ENCODE measurements around the gene UBE2G1. TPM values are rescaled to one million over a fixed set of nuclear protein-coding genes. Genes with fewer than 3 reads are reported as not detected.

The UBE2G1 gene
- total and polyA plus RNA-seq, 2 of the 13 experiments (the other 11 are each of a cell fraction or from before 2014, with no cell fraction given), result 27.9 to 42.6 TPM

DNA sequence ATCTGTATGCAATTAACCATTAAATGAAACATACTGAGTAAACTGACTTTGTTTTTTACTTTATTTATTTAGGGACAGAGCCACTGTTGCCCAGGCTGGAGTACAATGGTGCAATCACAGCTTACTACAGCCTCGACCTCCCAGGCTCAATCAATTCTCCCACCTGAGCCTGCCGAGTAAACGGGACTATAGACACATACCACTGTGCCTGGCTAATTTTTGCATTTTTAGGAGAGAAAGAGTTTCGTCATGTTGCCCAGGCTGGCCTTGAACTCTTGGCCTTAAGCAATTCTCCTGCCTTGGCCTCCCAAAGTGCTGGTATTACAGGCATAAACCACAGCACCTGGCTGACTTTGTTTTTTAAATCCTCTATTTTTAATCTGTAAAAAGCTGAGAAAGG lies 145.3 kb downstream of the UBE2G1 start (continued):
- TF ChIP-seq NR2C2 (CRISPR knock-in tag; IDR thresholded peaks at IDR 0.05; ENCODE audit: borderline replicate concordance) (0 out of 2 replicates have a peak, but pooled peaks have one; percentile 31), SALL1 (CRISPR knock-in tag; IDR thresholded peaks at IDR 0.05) (peak; percentile 52; the same call in 1 of the 2 replicates), CEBPB (IDR thresholded peaks at IDR 0.05; ENCODE audit: borderline replicate concordance, low read depth, low read length) (peak; percentile 47; the same call in 1 of the 2 replicates), MAF1 (CRISPR knock-in tag; IDR thresholded peaks at IDR 0.05; ENCODE audit: borderline replicate concordance) (no peak), NR2F2 (IDR thresholded peaks at IDR 0.05; ENCODE audit: borderline replicate concordance, low read depth) (0 out of 2 replicates have a peak, but pooled peaks have one; percentile 50), TOPORS (CRISPR knock-in tag; IDR thresholded peaks at IDR 0.05) (no peak), CCAR2 (optimal IDR thresholded peaks at IDR 0.05; ENCODE audit: low read depth, low read length) (no peak), ZNF570 (CRISPR knock-in tag; IDR thresholded peaks at IDR 0.05; ENCODE audit: borderline replicate concordance) (no peak), BCL6 (CRISPR knock-in tag; IDR thresholded peaks at IDR 0.05) (0 out of 2 replicates have a peak, but pooled peaks have one; percentile 14), RXRA (CRISPR knock-in tag; IDR thresholded peaks at IDR 0.05) (peak; percentile 28; the same call in 1 of the 2 replicates), HNRNPUL1 (IDR thresholded peaks at IDR 0.05; ENCODE audit: low read depth, low read length) (no peak), HNF4A (CRISPR knock-in tag; IDR thresholded peaks at IDR 0.05) (peak; percentile 46; the same call in 1 of the 2 replicates), TBX2 (CRISPR knock-in tag; IDR thresholded peaks at IDR 0.05; ENCODE audit: borderline replicate concordance) (peak; percentile 39; the same call in 1 of the 2 replicates), ZMYM4 (CRISPR knock-in tag; IDR thresholded peaks at IDR 0.05) (0 out of 2 replicates have a peak, but pooled peaks have one; percentile 37), NR2F6 (IDR thresholded peaks at IDR 0.05) (peak; percentile 76), NR2F6 (CRISPR knock-in tag; IDR thresholded peaks at IDR 0.05) (peak; percentile 89), RARA (CRISPR knock-in tag; IDR thresholded peaks at IDR 0.05) (peak; percentile 74), SOX13 (IDR thresholded peaks at IDR 0.05) (no peak), SOX13 (CRISPR knock-in tag; conservative IDR thresholded peaks at IDR 0.05 in 1 of 2, IDR thresholded peaks at IDR 0.05 in 1 of 2) (peak in 1 of 2 experiments; percentile 46; a peak in 2 of 4 replicates)
- TF ChIP-seq, protein P1, sequence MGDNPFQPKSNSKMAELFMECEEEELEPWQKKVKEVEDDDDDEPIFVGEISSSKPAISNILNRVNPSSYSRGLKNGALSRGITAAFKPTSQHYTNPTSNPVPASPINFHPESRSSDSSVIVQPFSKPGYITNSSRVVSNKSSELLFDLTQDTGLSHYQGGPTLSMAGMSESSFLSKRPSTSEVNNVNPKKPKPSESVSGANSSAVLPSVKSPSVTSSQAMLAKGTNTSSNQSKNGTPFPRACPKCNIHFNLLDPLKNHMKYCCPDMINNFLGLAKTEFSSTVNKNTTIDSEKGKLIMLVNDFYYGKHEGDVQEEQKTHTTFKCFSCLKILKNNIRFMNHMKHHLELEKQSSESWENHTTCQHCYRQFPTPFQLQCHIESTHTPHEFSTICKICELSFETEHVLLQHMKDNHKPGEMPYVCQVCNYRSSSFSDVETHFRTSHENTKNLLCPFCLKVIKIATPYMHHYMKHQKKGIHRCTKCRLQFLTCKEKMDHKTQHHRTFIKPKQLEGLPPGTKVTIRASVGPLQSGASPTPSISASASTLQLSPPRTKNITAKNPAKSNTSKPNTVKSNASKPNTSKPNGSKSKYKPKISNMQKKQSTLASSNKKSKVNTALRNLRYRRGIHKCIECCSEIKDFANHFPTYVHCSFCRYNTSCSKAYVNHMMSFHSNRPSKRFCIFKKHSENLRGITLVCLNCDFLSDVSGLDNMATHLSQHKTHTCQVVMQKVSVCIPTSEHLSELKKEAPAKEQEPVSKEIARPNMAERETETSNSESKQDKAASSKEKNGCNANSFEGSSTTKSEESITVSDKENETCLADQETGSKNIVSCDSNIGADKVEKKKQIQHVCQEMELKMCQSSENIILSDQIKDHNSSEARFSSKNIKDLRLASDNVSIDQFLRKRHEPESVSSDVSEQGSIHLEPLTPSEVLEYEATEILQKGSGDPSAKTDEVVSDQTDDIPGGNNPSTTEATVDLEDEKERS (CRISPR knock-in tag; IDR thresholded peaks at IDR 0.05), result no peak
- TF ChIP-seq, protein P2, sequence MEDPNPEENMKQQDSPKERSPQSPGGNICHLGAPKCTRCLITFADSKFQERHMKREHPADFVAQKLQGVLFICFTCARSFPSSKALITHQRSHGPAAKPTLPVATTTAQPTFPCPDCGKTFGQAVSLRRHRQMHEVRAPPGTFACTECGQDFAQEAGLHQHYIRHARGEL (CRISPR knock-in tag; IDR thresholded peaks at IDR 0.05), result no peak
- TF ChIP-seq, protein P3, sequence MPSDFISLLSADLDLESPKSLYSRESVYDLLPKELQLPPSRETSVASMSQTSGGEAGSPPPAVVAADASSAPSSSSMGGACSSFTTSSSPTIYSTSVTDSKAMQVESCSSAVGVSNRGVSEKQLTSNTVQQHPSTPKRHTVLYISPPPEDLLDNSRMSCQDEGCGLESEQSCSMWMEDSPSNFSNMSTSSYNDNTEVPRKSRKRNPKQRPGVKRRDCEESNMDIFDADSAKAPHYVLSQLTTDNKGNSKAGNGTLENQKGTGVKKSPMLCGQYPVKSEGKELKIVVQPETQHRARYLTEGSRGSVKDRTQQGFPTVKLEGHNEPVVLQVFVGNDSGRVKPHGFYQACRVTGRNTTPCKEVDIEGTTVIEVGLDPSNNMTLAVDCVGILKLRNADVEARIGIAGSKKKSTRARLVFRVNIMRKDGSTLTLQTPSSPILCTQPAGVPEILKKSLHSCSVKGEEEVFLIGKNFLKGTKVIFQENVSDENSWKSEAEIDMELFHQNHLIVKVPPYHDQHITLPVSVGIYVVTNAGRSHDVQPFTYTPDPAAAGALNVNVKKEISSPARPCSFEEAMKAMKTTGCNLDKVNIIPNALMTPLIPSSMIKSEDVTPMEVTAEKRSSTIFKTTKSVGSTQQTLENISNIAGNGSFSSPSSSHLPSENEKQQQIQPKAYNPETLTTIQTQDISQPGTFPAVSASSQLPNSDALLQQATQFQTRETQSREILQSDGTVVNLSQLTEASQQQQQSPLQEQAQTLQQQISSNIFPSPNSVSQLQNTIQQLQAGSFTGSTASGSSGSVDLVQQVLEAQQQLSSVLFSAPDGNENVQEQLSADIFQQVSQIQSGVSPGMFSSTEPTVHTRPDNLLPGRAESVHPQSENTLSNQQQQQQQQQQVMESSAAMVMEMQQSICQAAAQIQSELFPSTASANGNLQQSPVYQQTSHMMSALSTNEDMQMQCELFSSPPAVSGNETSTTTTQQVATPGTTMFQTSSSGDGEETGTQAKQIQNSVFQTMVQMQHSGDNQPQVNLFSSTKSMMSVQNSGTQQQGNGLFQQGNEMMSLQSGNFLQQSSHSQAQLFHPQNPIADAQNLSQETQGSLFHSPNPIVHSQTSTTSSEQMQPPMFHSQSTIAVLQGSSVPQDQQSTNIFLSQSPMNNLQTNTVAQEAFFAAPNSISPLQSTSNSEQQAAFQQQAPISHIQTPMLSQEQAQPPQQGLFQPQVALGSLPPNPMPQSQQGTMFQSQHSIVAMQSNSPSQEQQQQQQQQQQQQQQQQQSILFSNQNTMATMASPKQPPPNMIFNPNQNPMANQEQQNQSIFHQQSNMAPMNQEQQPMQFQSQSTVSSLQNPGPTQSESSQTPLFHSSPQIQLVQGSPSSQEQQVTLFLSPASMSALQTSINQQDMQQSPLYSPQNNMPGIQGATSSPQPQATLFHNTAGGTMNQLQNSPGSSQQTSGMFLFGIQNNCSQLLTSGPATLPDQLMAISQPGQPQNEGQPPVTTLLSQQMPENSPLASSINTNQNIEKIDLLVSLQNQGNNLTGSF (CRISPR knock-in tag; IDR thresholded peaks at IDR 0.05), result no peak
- TF ChIP-seq, protein P4, sequence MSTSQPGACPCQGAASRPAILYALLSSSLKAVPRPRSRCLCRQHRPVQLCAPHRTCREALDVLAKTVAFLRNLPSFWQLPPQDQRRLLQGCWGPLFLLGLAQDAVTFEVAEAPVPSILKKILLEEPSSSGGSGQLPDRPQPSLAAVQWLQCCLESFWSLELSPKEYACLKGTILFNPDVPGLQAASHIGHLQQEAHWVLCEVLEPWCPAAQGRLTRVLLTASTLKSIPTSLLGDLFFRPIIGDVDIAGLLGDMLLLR (CRISPR knock-in tag; IDR thresholded peaks at IDR 0.05), result no peak

Data from HepG2 (cell line).